ENCODE data around the gene PARG.
"Not testable (repeated sequence)": the region's sequence is repeated elsewhere in the genome, so short reads cannot be mapped to it uniquely, and the experiment has no call there.

- not testable (repeated sequence) for TF ChIP-seq CTCF (IDR thresholded peaks at IDR 0.05; ENCODE audit: low read depth, low read length, missing input control); REST (IDR thresholded peaks at IDR 0.05); ZBTB33 (IDR thresholded peaks at IDR 0.05)
Measured at GRCh38 chr10:49943607-49944006, 1.8 kb upstream of the PARG start.
